Measurements from ENCODE around the gene SLC35D2.

The SLC35D2 gene

GRCh38 chr9:96383165-96383942, at the start of gene SLC35D2:
Gene SLC35D2, minus strand, starts transcription at chr9:96383711. Its CDS starts 77 bp downstream, at chr9:96383634.
- peak; percentile 22 for DNase-seq

GRCh38 chr9:96430377-96430776, 46.9 kb upstream of the SLC35D2 start:
- DNase-seq, result no peak

GRCh38 chr9:96429732-96430131, 46.2 kb upstream of the SLC35D2 start:
- no peak for DNase-seq

GRCh38 chr9:96425500-96426169, 42.1 kb upstream of the SLC35D2 start:
- DNase-seq, result no peak

GRCh38 chr9:96423985-96424336, 40.5 kb upstream of the SLC35D2 start:
- DNase-seq, result no peak

- no peak for DNase-seq
Measured at GRCh38 chr9:96423322-96423984, 39.9 kb upstream of the SLC35D2 start.

GRCh38 chr9:96420468-96421219, 37.1 kb upstream of the SLC35D2 start:
- peak; percentile 75 for DNase-seq

GRCh38 chr9:96419691-96419969, 36.1 kb upstream of the SLC35D2 start:
- no peak for DNase-seq

GRCh38 chr9:96418920-96419690, 35.6 kb upstream of the SLC35D2 start:
- peak; percentile 79 for DNase-seq

- peak; percentile 97 for DNase-seq
Measured at GRCh38 chr9:96418083-96418919, 34.8 kb upstream of the SLC35D2 start, which contains the start of gene ZNF367. Gene ZNF367, minus strand, starts transcription at chr9:96418370. Its CDS starts 338 bp downstream, at chr9:96418032.

GRCh38 chr9:96417661-96418082, 34.2 kb upstream of the SLC35D2 start:
- DNase-seq, result no peak

GRCh38 chr9:96417051-96417586, 33.6 kb upstream of the SLC35D2 start:
- peak; percentile 93 for DNase-seq

- DNase-seq, result no peak
Measured at GRCh38 chr9:96413302-96414221, 30.1 kb upstream of the SLC35D2 start.

- DNase-seq, result no peak
Measured at GRCh38 chr9:96412174-96412913, 28.8 kb upstream of the SLC35D2 start.

GRCh38 chr9:96411129-96411838, 27.8 kb upstream of the SLC35D2 start:
- no peak for DNase-seq

- DNase-seq, result no peak
Measured at GRCh38 chr9:96408409-96409280, 25.1 kb upstream of the SLC35D2 start.

- DNase-seq, result no peak
Measured at GRCh38 chr9:96400132-96400910, 16.8 kb upstream of the SLC35D2 start.

All from activated CD4-positive, alpha-beta T cell treated with anti-CD3 and anti-CD28 coated beads, Interleukin-2, Interleukin-6, amounts not matched to agents 100 ng/mL and 50 ng/mL, durations not matched to agents 16 hours and 8 hours (primary cell).